Liver (tissue), 9 donors: ENCODE measurements around the gene ATL1. TPM values are rescaled to one million over a fixed set of nuclear protein-coding genes. Genes with fewer than 3 reads are reported as not detected.

Source experiments
- DNase-seq: peaks from one replicate; pipeline ENCODE4 v3.0.0-alpha.2; 2017; ENCODE audit warnings: low spot score
- H3K27ac ChIP-seq, 2 donors: one replicate each; pipeline ENCODE4 v1.7.0; 2013; ENCODE audit warnings: inconsistent platforms in 2 of 2, low read length in 2 of 2, control low read depth in 1 of 2, low read depth in 1 of 2, mild to moderate bottlenecking in 1 of 2
- H3K27me3 ChIP-seq, 4 donors: one replicate each; pipeline versions ENCODE4 v1.6.1 to v1.7.0; 2013; ENCODE audit warnings: low read length in 3 of 4, inconsistent platforms in 1 of 4, mild to moderate bottlenecking in 1 of 4, moderate library complexity in 1 of 4; ENCODE audit not compliant: control insufficient read depth in 4 of 4, insufficient read depth in 4 of 4
- H3K36me3 ChIP-seq, 4 donors: one replicate each; pipeline versions ENCODE4 v1.6.1 to v1.7.0; 2013; ENCODE audit warnings: low read length in 3 of 4, mild to moderate bottlenecking in 3 of 4, low read depth in 1 of 4, moderate library complexity in 1 of 4; ENCODE audit not compliant: control insufficient read depth in 4 of 4, insufficient read depth in 3 of 4
- H3K4me1 ChIP-seq, 4 donors: one replicate each; pipeline versions ENCODE4 v1.6.1 to v1.7.0; 2013; ENCODE audit warnings: low read length in 3 of 4, mild to moderate bottlenecking in 3 of 4, moderate library complexity in 1 of 4; ENCODE audit not compliant: control insufficient read depth in 4 of 4, insufficient read depth in 4 of 4
- H3K4me3 ChIP-seq, 3 donors: one replicate each; pipeline versions ENCODE4 v1.6.1 to v1.7.0; 2013; ENCODE audit warnings: low read length in 3 of 3, control low read depth in 1 of 3, low read depth in 1 of 3, mild to moderate bottlenecking in 1 of 3
- H3K9ac ChIP-seq, 2 donors: one replicate each; pipeline ENCODE4 v1.7.0; 2013; ENCODE audit warnings: low read length in 2 of 2, mild to moderate bottlenecking in 2 of 2, moderate library complexity in 2 of 2, control low read depth in 1 of 2, low read depth in 1 of 2
- H3K9me3 ChIP-seq, 4 donors: one replicate each; pipeline versions ENCODE4 v1.6.1 to v1.7.0; 2013; ENCODE audit warnings: low read length in 3 of 4; ENCODE audit not compliant: control insufficient read depth in 4 of 4
- FOXA1 ChIP-seq: IDR thresholded peaks from 2 replicates; pipeline ENCODE4 v1.6.1; 2016; ENCODE audit warnings: antibody characterized with exemption
- GABPA ChIP-seq, 2 donors: IDR thresholded peaks in 1 of 2; conservative IDR thresholded peaks in 1 of 2; 2 replicates each; pipeline ENCODE4 v1.6.1; 2016; ENCODE audit warnings: antibody characterized with exemption in 2 of 2, mild to moderate bottlenecking in 1 of 2, moderate library complexity in 1 of 2
- HNF4A ChIP-seq, 2 donors: conservative IDR thresholded peaks; 2 replicates each; pipeline ENCODE4 v1.6.1; 2016; ENCODE audit warnings: antibody characterized with exemption in 2 of 2, mild to moderate bottlenecking in 2 of 2
- HNF4G ChIP-seq: IDR thresholded peaks from 2 replicates; pipeline ENCODE4 v1.6.1; 2016; ENCODE audit warnings: antibody characterized with exemption
- JUND ChIP-seq, 2 donors: IDR thresholded peaks; 2 replicates each; pipeline ENCODE4 v1.6.1; 2016; ENCODE audit warnings: antibody characterized with exemption in 2 of 2
- NR2F2 ChIP-seq: IDR thresholded peaks from 2 replicates; pipeline ENCODE4 v1.6.1; 2016; ENCODE audit warnings: antibody characterized with exemption
- RAD21 ChIP-seq, 2 donors: IDR thresholded peaks; 2 replicates each; pipeline ENCODE4 v1.6.1; 2016; ENCODE audit warnings: antibody characterized with exemption in 2 of 2, mild to moderate bottlenecking in 2 of 2
- RXRA ChIP-seq, 2 donors: IDR thresholded peaks; 2 replicates each; pipeline ENCODE4 v1.6.1; 2017 to 2018; ENCODE audit warnings: antibody characterized with exemption in 2 of 2, mild to moderate bottlenecking in 1 of 2
- SP1 ChIP-seq: IDR thresholded peaks from 2 replicates; pipeline ENCODE4 v1.6.1; 2018; ENCODE audit warnings: antibody characterized with exemption, mild to moderate bottlenecking
- TAF1 ChIP-seq: conservative IDR thresholded peaks from 2 replicates; pipeline ENCODE4 v1.6.1; 2016; ENCODE audit warnings: antibody characterized with exemption, mild to moderate bottlenecking
- YY1 ChIP-seq: IDR thresholded peaks from 2 replicates; pipeline ENCODE4 v1.6.1; 2016; ENCODE audit warnings: antibody characterized with exemption, mild to moderate bottlenecking
- WGBS: extraction: QIAGEN DNeasy Blood & Tissue Kit; methylation state at CpG from one replicate; pipeline ENCODE4 v1.1.7; 2013; 5-methylcytosine and 5-hydroxymethylcytosine counted together
- polyA plus RNA-seq, 2 donors: library from polyadenylated mRNA; stranded (reverse) in 1 of 2; unstranded in 1 of 2; fragments of 200-250 nt in 1 of 2; fragments of >200 nt in 1 of 2; fragmentation: Nextera tagmentation in 1 of 2; extraction: Ambion mirVana in 1 of 2; gene quantifications; one replicate each; pipeline versions ENCODE4 v1.2.1 to v1.2.3, GENCODE V29; 2013 to 2015
- total RNA-seq, 2 donors: library from RNA; depleted of rRNA; stranded (reverse); fragments of >200 nt; gene quantifications; one replicate each; pipeline ENCODE4 v1.2.3, GENCODE V29; 2014
- TF ChIP-seq, protein P1 (sequence below): IDR thresholded peaks from 2 replicates; pipeline ENCODE4 v1.6.1; 2016; ENCODE audit warnings: antibody characterized with exemption
- TF ChIP-seq, protein P2 (sequence below): fragments of 150-350 bp; IDR thresholded peaks from 2 replicates; pipeline ENCODE4 v1.5.1; 2017; ENCODE audit warnings: improper control_type of control experiment, low read depth, low read length; ENCODE audit not compliant: missing input control
- TF ChIP-seq, protein P3 (sequence below): IDR thresholded peaks from 2 replicates; pipeline ENCODE4 v1.6.1; 2016; ENCODE audit warnings: antibody characterized with exemption
- TF ChIP-seq, protein P4 (sequence below): IDR thresholded peaks from 2 replicates; pipeline ENCODE4 v1.6.1; 2016; ENCODE audit warnings: antibody characterized with exemption, mild to moderate bottlenecking
- donor health status: healthy.
- donor health status: healthy.
- donor health status: healthy.
- donor health status: healthy.
- donor health status: healthy.

The ATL1 gene
- total and polyA plus RNA-seq, 4 donors, result 0.17 to 0.79 (median 0.47) TPM

DNA sequence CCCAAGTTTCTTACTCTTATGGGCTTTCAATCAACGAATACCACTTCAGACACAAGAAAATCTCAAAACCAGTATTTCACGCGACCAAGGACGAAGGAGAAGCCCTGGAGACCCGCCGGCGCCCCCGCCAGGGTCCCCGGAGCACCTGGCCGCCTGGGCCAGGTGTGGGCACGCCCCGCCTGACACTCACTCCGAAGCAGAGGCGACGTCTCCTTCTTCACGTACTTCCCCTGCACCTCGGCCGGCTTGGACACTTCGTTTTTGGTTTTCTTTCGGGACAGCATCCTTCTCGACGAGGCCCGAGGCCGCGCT is 107.7 kb downstream of the ATL1 start:
- Histone ChIP-seq H3K4me1 (peaks cover 0 to 10% (median 5%) of the 10 kb centered on the region in 4 donors), H3K9ac (peak overlapping the region; percentile 91), H3K27me3 (no peaks in the 10 kb centered on the region), H3K36me3 (peaks cover 0 to 3% (median 0%) of the 10 kb centered on the region in 4 donors), H3K27ac (peak overlapping the region; percentile 78 to 89), H3K9me3 (no peaks in the 10 kb centered on the region), H3K4me3 (peak overlapping the region; percentile 71 to 91 (median 90))
- peak; percentile 69 for DNase-seq
- TF ChIP-seq NR2F2 (no peak), HNF4A (conservative IDR thresholded peaks at IDR 0.05) (no peak), RAD21 (IDR thresholded peaks at IDR 0.05) (no peak)
- under 1% methylated on average over 25 of the region's 25 CpGs for WGBS

DNA sequence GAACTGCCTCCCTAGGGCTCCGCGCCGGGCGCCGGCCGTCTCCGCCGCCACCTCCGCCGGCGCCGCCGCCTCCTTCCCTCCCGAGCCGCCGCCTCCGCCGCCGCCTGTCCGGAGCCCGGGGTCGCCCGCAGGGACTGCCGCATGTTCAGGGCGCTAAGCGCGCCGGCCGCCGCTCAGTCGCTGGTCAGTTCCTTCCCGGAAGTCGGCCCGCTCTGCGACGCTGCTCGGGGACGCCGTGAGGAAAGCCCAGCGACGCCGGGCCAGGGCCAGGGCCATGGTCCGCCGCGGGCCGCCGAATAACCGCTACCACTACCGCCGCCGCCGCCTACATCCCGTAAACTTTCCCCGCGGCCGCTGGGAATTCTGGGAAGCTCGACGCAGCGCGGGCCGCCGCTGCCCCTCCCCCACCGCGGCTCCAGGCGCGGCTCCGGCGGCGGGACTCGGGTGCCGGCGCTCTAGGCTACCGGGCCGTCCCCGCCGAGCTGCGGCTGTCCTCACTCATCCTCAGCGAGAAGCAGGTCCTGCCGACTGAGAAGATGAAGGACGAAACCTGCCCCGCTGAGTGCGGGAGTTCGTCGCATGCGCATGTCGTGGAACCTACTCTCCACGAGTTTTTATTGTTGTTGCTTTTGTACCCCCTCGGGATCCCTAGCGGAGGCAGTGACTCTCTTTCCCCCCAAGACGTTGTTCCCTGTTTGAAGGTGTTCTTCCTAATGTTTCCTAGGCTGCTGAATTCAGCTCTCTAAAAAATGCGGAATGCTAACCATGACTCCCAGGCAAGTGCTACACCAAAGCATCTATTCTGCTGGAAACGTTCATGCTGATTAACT is 108.3 kb downstream of the ATL1 start, which contains the start of gene SAV1:
Gene SAV1 (minus strand): TSS at position 311 of the 830 bp plus-strand sequence. CDS start 339 bp downstream, outside the sequence.
- TF ChIP-seq YY1 (peak; percentile 46), SP1 (peak; percentile 19), RAD21 (IDR thresholded peaks at IDR 0.05) (peak in 1 of 2 donors; percentile 22), HNF4G (no peak)
- H3K27me3 ChIP-seq, result no peaks in the 10 kb centered on the region
- H3K36me3 ChIP-seq, result peaks cover 0 to 3% (median 0%) of the 10 kb centered on the region in 4 donors
- H3K27ac ChIP-seq, result peak within 1 kb of the TSS; percentile 78 to 89
- under 1% methylated on average over 92 of the region's 92 CpGs for WGBS
- H3K4me3 ChIP-seq, result peak within 1 kb of the TSS; percentile 71 to 91 (median 90)
- peak; percentile 86 for DNase-seq
- H3K4me1 ChIP-seq, result peaks cover 0 to 10% (median 5%) of the 10 kb centered on the region in 4 donors
- no peaks in the 10 kb centered on the region for H3K9me3 ChIP-seq
- H3K9ac ChIP-seq, result peak within 1 kb of the TSS; percentile 91

DNA sequence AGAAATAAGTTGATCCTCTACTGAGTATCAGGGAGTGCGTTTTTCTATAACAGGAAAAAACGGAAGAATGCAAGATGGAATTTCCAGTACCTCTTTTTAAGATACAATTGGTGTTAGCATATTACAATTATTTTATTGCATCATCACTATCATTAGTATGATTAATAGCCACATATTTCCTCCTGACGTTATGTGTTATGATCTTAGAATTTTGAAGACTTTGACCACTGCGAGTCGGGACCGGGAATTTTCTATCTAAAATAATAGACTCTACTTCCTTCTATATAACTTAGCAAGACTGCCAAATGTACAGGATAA is 108.8 kb downstream of the ATL1 start:
- TF ChIP-seq RAD21 (IDR thresholded peaks at IDR 0.05), result no peak
- TF ChIP-seq HNF4G, result no peak
- TF ChIP-seq, protein P1, sequence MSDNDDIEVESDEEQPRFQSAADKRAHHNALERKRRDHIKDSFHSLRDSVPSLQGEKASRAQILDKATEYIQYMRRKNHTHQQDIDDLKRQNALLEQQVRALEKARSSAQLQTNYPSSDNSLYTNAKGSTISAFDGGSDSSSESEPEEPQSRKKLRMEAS, result no peak
- TF ChIP-seq FOXA1, result no peak
- TF ChIP-seq RXRA (IDR thresholded peaks at IDR 0.05), result no peak
- H3K36me3 ChIP-seq, result peaks cover 0 to 2% (median 0%) of the 10 kb centered on the region in 4 donors
- H3K27ac ChIP-seq, result peak overlapping the region; percentile 78 to 89
- WGBS, result 24% methylated on average over 6 of the region's 6 CpGs
- peak overlapping the region; percentile 64 to 74 for H3K9ac ChIP-seq
- no peaks in the 10 kb centered on the region for H3K9me3 ChIP-seq
- no peaks in the 10 kb centered on the region for H3K27me3 ChIP-seq
- no peak for DNase-seq
- H3K4me1 ChIP-seq, result peaks cover 0 to 10% (median 5%) of the 10 kb centered on the region in 4 donors
- H3K4me3 ChIP-seq, result peak overlapping the region; percentile 70 to 91 (median 71)

DNA sequence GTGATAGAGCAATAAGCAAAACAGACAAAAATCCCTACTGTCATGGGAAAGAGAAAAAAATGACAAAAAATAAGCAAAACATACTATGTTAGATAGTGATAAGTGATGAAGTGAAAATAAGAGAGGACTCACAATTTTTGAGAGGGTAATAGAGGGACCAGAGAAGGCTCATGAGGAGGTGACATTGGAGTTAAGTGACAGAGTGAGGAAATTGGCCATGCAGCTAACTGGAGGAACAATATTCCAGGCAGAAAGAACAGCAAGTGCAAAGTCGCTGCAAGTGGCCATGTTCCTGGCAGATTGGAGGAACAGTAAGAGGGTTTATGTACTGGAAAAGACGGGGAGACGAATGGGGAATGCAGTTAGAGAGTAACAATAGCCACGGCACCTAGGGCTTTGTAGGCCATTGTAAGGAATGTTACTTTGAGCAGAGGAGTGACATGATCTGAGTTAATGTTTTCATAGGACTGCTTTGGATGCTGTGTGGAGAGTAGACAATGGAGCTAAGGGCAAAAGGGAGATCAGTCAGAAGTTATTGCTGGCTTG is 109.6 kb downstream of the ATL1 start:
- WGBS, result 95% methylated on average over 4 of the region's 4 CpGs
- Histone ChIP-seq H3K36me3 (no peaks in the 10 kb centered on the region), H3K9ac (no peak overlapping the region), H3K27ac (no peak overlapping the region), H3K27me3 (no peaks in the 10 kb centered on the region), H3K4me3 (no peak overlapping the region), H3K9me3 (no peaks in the 10 kb centered on the region), H3K4me1 (peaks cover 0 to 10% (median 5%) of the 10 kb centered on the region in 4 donors)
- DNase-seq, result no peak
- TF ChIP-seq TAF1 (no peak), GABPA (IDR thresholded peaks at IDR 0.05 in 1 of 2, conservative IDR thresholded peaks at IDR 0.05 in 1 of 2) (no peak), SP1 (no peak), RAD21 (IDR thresholded peaks at IDR 0.05) (no peak), FOXA1 (no peak), HNF4G (no peak), NR2F2 (no peak), HNF4A (conservative IDR thresholded peaks at IDR 0.05) (no peak), RXRA (IDR thresholded peaks at IDR 0.05) (no peak), JUND (IDR thresholded peaks at IDR 0.05) (no peak)
- TF ChIP-seq, protein P2, sequence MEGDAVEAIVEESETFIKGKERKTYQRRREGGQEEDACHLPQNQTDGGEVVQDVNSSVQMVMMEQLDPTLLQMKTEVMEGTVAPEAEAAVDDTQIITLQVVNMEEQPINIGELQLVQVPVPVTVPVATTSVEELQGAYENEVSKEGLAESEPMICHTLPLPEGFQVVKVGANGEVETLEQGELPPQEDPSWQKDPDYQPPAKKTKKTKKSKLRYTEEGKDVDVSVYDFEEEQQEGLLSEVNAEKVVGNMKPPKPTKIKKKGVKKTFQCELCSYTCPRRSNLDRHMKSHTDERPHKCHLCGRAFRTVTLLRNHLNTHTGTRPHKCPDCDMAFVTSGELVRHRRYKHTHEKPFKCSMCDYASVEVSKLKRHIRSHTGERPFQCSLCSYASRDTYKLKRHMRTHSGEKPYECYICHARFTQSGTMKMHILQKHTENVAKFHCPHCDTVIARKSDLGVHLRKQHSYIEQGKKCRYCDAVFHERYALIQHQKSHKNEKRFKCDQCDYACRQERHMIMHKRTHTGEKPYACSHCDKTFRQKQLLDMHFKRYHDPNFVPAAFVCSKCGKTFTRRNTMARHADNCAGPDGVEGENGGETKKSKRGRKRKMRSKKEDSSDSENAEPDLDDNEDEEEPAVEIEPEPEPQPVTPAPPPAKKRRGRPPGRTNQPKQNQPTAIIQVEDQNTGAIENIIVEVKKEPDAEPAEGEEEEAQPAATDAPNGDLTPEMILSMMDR, result no peak
- TF ChIP-seq, protein P1, result no peak
- TF ChIP-seq, protein P3, sequence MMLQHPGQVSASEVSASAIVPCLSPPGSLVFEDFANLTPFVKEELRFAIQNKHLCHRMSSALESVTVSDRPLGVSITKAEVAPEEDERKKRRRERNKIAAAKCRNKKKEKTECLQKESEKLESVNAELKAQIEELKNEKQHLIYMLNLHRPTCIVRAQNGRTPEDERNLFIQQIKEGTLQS, result no peak
- TF ChIP-seq, protein P4, sequence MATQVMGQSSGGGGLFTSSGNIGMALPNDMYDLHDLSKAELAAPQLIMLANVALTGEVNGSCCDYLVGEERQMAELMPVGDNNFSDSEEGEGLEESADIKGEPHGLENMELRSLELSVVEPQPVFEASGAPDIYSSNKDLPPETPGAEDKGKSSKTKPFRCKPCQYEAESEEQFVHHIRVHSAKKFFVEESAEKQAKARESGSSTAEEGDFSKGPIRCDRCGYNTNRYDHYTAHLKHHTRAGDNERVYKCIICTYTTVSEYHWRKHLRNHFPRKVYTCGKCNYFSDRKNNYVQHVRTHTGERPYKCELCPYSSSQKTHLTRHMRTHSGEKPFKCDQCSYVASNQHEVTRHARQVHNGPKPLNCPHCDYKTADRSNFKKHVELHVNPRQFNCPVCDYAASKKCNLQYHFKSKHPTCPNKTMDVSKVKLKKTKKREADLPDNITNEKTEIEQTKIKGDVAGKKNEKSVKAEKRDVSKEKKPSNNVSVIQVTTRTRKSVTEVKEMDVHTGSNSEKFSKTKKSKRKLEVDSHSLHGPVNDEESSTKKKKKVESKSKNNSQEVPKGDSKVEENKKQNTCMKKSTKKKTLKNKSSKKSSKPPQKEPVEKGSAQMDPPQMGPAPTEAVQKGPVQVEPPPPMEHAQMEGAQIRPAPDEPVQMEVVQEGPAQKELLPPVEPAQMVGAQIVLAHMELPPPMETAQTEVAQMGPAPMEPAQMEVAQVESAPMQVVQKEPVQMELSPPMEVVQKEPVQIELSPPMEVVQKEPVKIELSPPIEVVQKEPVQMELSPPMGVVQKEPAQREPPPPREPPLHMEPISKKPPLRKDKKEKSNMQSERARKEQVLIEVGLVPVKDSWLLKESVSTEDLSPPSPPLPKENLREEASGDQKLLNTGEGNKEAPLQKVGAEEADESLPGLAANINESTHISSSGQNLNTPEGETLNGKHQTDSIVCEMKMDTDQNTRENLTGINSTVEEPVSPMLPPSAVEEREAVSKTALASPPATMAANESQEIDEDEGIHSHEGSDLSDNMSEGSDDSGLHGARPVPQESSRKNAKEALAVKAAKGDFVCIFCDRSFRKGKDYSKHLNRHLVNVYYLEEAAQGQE, result no peak
